OCI-LY3 (cell line): Measurements from ENCODE around the gene KCNQ1.

Experiments used
- CTCF ChIP-seq: fragments of 200-600, 300-600 bp; sonication (generic); IDR thresholded peaks from 2 replicates; pipeline ENCODE4 v1.5.1; 2014; ENCODE audit warnings: antibody characterized with exemption, low read length, low read depth
- EZH2phosphoT487 ChIP-seq: fragments of 200-600 bp; shearing (Covaris generic); IDR thresholded peaks from 2 replicates; pipeline ENCODE4 v1.6.1; 2018; ENCODE audit warnings: antibody characterized with exemption, mixed run types, low read depth

GRCh38 chr11:2855162-2855561 is 410.4 kb downstream of the KCNQ1 start:
- no peak for TF ChIP-seq CTCF
- TF ChIP-seq EZH2phosphoT487 = no peak
